ENCODE measurements around the gene ZFX.
"Not testable (repeated sequence)": the region's sequence is repeated elsewhere in the genome, so short reads cannot be mapped to it uniquely, and the experiment has no call there.

The ZFX gene

GRCh38 chrX:24153178-24153795 lies 3.8 kb downstream of the ZFX start:
- no peak for DNase-seq

GRCh38 chrX:24153796-24154189 lies 4.3 kb downstream of the ZFX start:
- DNase-seq: no peak

GRCh38 chrX:24154490-24155034 lies 5.0 kb downstream of the ZFX start:
- DNase-seq: no peak

GRCh38 chrX:24155747-24156146 lies 6.2 kb downstream of the ZFX start:
- DNase-seq: not testable (repeated sequence)

GRCh38 chrX:24156177-24156576 lies 6.6 kb downstream of the ZFX start:
- DNase-seq: no peak

GRCh38 chrX:24158881-24159280 lies 9.4 kb downstream of the ZFX start:
- DNase-seq: no peak

GRCh38 chrX:24166078-24166477 lies 16.5 kb downstream of the ZFX start:
- DNase-seq: no peak

GRCh38 chrX:24167719-24168472 lies 18.4 kb downstream of the ZFX start:
- DNase-seq: no peak

GRCh38 chrX:24168807-24169206 lies 19.3 kb downstream of the ZFX start:
- DNase-seq: no peak

GRCh38 chrX:24169211-24169610 lies 19.7 kb downstream of the ZFX start:
- DNase-seq: no peak

GRCh38 chrX:24173115-24173847 lies 23.8 kb downstream of the ZFX start:
- DNase-seq: no peak

- no peak for DNase-seq
Observed at GRCh38 chrX:24175276-24175675, 25.7 kb downstream of the ZFX start.

GRCh38 chrX:24178441-24178840 lies 28.9 kb downstream of the ZFX start:
- no peak for DNase-seq

GRCh38 chrX:24184018-24184417 lies 34.5 kb downstream of the ZFX start:
- no peak for DNase-seq

- DNase-seq: no peak
Observed at GRCh38 chrX:24186483-24186882, 37.0 kb downstream of the ZFX start.

- DNase-seq: no peak
Observed at GRCh38 chrX:24186986-24187385, 37.5 kb downstream of the ZFX start.

GRCh38 chrX:24189490-24189889 lies 40.0 kb downstream of the ZFX start:
- no peak for DNase-seq

- DNase-seq: no peak
Observed at GRCh38 chrX:24190500-24191156, 41.1 kb downstream of the ZFX start.

GRCh38 chrX:24196509-24196908 lies 47.0 kb downstream of the ZFX start:
- DNase-seq: no peak

GRCh38 chrX:24198101-24198500 lies 48.6 kb downstream of the ZFX start:
- DNase-seq: no peak

GRCh38 chrX:24200133-24200532 lies 50.6 kb downstream of the ZFX start:
- DNase-seq: no peak

- no peak for DNase-seq
Observed at GRCh38 chrX:24201216-24201615, 51.7 kb downstream of the ZFX start.

- DNase-seq: no peak
Observed at GRCh38 chrX:24202465-24203031, 53.0 kb downstream of the ZFX start.
